Dedifferentiated amniotic fluid mesenchymal stem cell (primary cell): ENCODE results near the gene GATAD1.
"Not testable (repeated sequence)": the region's sequence is repeated elsewhere in the genome, so short reads cannot be mapped to it uniquely, and the experiment has no call there.

Experiments
- DNase-seq: peaks from one replicate; pipeline ENCODE4 v3.0.0-alpha.2; 2016; ENCODE audit errors: extremely low spot score

Gene GATAD1

GRCh38 chr7:92436612-92437445 lies 10.5 kb upstream of the GATAD1 start:
- DNase-seq: no peak

- DNase-seq: no peak
These were observed 9.3 kb upstream of the GATAD1 start for GRCh38 chr7:92437956-92438491.

DNA sequence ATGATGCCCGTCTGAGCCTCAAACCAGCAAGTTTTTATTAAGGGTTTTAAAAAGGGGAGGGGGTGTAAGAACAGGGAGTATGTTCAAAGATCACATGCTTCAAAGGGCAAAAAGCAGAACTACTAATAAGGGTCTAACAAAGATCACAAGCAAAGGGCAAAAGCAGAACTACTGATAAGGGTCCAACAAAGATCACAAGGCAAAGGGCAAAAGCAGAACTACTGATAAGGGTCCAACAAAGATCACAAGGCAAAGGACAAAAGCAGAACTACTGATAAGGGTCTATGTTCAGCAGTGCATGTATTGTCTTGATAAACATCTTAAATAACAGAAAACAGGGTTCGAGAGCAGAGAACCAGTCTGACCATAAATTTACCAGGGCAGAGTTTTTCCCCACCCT lies 4.6 kb upstream of the GATAD1 start:
- not testable (repeated sequence) for DNase-seq

- no peak for DNase-seq
These were observed 375 bp upstream of the GATAD1 start for GRCh38 chr7:92446869-92447344.

- peak; percentile 49 for DNase-seq
These were observed 994 bp downstream of the GATAD1 start for GRCh38 chr7:92448205-92448747.

GRCh38 chr7:92451645-92452044 lies 4.4 kb downstream of the GATAD1 start:
- no peak for DNase-seq

- DNase-seq: no peak
These were observed 9.0 kb downstream of the GATAD1 start for GRCh38 chr7:92456236-92456635.

- DNase-seq: no peak
These were observed 12.8 kb downstream of the GATAD1 start for GRCh38 chr7:92460109-92460508.

GRCh38 chr7:92460510-92460909 lies 13.2 kb downstream of the GATAD1 start:
- no peak for DNase-seq

GRCh38 chr7:92461027-92462003 lies 14.0 kb downstream of the GATAD1 start:
- DNase-seq: no peak

GRCh38 chr7:92462560-92462959 lies 15.3 kb downstream of the GATAD1 start:
- DNase-seq: no peak

- DNase-seq: no peak
These were observed 17.2 kb downstream of the GATAD1 start for GRCh38 chr7:92464515-92464914.

- DNase-seq: no peak
These were observed 19.4 kb downstream of the GATAD1 start for GRCh38 chr7:92466682-92467081.

DNA sequence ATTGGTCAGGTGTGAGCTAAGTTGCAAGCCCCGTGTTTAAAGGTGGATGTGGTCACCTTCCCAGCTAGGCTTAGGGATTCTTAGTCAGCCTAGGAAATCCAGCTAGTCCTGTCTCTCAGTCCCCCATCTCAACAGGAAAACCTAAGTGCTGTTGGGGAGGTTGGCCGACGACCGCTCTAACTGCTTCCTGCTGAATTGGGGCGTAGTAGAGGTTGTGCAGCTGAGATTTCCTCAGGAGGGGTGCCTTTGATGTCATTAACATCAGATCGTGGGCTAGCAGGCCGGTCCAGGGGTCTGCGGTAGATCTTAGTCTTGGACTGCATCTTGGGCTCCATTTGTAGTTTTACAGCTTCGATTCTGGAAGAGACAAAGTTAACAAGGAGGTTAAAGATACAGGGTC lies 21.3 kb downstream of the GATAD1 start:
- DNase-seq: not testable (repeated sequence)

DNA sequence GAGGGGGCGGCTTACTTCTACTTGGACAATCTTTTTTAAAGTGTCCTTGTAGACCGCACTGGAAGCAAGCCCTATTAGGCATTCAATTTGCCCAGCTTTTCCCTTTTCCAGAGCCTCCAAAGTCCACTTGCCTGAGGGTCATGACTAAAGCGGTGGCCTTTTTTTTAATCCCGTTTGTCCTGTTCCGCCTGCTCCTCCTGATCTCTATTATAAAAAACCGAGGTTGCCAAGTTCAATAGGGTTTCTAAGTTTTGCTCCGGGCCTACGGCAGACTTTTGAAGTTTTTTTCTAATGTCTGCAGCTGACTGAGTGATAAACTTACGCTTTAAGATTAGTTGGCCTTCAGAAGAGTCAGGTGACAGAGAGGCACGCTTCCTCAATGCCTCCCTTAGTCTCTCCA lies 26.7 kb downstream of the GATAD1 start:
- not testable (repeated sequence) for DNase-seq

GRCh38 chr7:92475261-92475770 lies 28.0 kb downstream of the GATAD1 start:
- not testable (repeated sequence) for DNase-seq

DNA sequence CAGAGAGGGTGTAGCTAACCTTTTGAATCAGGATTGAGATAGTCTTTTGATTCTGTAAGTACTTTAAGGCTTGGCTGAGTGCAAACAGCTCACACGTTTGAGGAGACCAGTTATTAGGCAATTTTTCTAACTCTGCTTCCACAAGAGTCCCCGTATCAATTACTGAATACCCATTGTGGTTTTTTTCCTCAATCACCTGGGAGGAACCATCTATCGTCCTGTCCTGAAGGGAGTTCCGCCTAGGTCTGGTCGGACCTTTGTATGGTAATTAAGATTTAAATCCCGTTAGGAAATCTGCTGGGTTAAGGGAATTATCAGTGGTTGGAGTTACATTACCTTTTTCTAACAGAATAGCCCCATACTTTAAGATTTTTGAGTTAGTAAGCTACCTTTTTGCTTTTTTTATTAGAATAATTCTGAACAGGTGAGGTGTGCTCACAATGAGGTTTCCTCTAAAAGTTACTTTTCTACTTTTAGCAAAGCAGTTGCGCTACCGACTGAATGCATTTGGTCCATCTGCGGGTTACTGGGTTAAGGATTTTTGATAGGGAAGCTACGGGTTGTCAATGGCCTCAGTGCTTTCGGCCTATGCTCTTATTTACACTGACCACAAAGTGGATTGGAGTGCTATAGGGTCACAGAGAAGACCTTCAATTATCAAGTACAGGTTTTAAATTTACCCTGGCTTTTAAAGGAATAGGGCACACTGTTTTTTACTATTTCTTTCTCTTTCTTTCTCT lies 28.7 kb downstream of the GATAD1 start:
- not testable (repeated sequence) for DNase-seq

DNA sequence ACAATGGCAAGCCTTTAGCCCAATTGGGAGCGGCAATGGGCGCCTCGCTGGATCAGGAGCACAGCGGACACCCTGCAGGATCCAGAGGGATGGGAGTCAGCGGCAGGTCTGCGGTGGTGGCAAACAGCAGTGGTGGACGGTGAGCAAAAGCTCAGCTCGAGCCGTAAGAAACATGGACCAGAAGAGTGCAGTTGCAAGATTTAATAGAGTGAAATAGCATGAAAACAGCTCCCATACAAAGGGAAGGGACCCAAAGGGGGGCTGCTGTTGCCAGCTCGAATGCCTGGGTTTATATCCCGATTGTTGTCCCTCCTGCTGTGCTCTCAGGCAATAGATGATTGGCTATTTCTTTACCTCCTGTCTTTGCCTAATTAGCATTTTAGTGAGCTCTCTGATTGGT lies 30.4 kb downstream of the GATAD1 start, which contains the start of gene ERVW-1:
Gene ERVW-1 (minus strand): TSS at position 266 of the 400 bp plus-strand sequence. CDS start 7,565 bp downstream, outside the sequence.
- not testable (repeated sequence) for DNase-seq

DNA sequence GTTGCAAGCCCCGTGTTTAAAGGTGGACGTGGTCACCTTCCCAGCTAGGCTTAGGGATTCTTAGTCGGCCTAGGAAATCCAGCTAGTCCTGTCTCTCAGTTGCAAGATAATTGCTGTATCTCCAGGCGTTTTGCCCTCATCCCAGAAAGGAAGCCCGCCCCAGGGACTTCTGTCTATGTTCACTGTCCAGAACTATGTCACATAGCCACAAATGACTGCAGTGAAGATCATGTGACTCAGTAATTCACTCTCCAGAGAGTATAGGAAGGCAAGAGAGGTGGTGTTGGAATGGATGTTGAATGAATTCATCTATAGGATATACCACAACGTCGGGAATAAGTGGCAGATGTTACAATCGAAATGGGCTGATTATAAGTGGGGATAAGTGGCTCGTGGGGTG lies 30.8 kb downstream of the GATAD1 start:
- DNase-seq: no peak

- no peak for DNase-seq
These were observed 31.4 kb downstream of the GATAD1 start for GRCh38 chr7:92478711-92479110.

- not testable (repeated sequence) for DNase-seq
These were observed 31.9 kb downstream of the GATAD1 start for GRCh38 chr7:92479146-92479545.
